HG03565 (cell line): ENCODE results near the gene NPHP4.

Experiments
- ATAC-seq: cut with Tn5 transposase; IDR thresholded peaks from one replicate; pipeline ENCODE4 v1.9.1; 2021; ENCODE audit warnings: mild to moderate bottlenecking, moderate library complexity; ENCODE audit not compliant: unreplicated experiment

The NPHP4 gene

DNA sequence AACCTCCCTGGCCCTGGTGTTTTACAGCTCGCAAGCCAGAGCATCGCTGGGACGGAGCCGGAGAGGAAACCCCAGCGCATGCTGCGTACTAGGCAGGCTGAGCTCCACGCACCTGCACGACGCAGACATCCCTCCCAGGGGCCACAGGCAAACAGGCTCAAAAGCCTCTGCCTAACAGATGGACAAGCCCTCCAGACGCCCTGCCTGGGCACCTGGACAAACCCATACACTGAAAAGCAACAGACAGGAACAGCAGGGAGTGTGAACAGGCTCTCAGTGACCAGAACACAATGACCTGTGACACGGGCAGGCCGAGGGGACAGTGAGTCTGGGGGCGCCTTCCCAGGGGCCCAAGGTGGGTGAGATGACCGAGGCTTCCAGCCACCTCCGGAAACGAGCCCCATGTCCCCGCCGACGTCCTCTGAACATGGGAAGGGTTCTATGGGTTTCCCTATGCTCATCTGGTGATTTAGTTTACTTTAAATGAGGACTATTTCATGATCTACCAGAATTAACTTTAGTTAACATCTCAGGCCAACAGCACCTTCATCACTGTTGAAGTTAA, 40.3 kb downstream of the NPHP4 start:
- no peak for ATAC-seq

DNA sequence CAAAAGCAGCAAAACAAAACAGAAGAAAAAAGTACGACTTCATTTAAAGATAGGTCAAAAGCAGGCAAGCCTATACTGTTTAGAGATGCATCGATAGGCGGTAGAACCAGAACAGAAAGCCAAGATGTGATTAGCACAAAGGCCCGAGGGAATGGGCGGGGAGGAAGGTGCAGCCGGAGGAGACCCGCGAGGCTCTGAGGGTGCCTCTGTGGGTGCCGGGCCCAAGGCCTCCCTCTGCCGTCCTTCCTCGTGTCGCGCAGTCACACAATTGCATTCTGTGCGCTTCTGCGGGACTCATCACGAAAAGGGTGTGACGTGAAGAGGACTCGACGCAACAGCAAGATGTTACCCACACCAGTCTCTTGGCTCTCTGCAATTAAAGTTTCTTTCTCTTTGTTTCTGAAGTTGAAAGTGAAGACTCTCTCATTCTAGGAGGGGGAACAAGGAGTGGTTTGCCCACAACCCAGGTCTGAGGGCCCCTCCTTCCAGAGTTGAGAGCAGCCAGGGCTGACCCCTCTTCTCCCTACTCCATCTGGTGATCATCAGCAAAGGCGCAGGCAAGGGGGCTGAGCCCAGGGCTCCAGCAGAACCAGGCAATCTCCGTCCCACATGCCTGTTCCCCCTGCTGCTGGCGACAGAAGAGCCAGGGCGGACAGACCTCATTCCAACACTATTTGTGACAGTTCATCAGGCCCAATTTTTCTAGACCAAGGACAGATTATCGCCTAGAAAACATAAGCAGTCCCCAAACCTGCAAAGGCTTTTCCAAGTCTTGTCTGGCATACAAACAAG, 41.0 kb downstream of the NPHP4 start:
- no peak for ATAC-seq

DNA sequence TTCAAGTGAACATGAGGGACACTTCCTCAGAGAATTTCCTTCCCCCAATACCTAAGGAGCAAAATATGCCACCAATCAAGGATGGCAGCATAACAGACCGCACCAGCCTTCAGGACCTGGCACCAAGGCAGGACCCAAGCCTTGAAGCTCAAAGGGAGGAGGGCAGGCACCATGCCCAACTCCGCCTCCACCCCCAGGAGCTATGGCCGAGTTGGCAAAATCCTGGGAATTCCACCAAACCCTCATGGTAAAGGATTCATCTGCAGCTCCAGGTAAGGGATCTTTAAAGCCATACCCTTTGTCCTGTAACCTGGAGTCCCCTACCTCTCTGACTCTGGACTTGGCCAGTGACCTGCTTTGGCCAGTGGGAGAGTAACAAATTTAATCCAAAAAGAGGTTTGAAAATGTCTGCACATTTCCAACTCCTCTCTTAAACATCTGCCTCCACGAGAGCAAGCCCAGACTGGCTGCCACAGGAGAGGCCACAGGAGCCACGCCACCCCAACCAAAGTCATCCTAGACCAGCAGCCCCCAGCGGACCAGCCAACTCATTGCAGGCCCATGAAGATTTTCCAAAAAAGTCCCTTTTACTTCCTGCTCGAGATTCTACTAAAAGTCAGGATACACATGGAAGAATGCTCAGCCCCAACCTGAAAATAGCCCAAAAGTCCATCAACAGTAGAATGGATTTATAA, 41.9 kb downstream of the NPHP4 start:
- ATAC-seq, result no peak

DNA sequence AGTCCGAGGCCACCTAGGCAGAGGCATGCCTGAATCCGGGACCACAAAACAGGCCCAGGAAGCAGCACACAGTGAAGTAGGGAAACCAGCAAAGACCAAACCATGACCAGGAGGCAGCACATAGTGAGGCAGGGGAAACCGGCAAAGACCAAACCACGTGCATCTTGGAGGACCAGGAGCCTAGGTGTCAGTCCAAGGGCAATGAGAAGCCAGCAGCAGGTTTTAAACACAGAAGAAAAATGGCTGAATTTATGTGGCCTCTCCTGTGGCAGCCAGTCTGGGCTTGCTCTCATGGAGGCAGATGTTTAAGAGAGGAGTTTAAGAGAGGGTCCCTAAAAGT, 42.5 kb downstream of the NPHP4 start:
- no peak for ATAC-seq

DNA sequence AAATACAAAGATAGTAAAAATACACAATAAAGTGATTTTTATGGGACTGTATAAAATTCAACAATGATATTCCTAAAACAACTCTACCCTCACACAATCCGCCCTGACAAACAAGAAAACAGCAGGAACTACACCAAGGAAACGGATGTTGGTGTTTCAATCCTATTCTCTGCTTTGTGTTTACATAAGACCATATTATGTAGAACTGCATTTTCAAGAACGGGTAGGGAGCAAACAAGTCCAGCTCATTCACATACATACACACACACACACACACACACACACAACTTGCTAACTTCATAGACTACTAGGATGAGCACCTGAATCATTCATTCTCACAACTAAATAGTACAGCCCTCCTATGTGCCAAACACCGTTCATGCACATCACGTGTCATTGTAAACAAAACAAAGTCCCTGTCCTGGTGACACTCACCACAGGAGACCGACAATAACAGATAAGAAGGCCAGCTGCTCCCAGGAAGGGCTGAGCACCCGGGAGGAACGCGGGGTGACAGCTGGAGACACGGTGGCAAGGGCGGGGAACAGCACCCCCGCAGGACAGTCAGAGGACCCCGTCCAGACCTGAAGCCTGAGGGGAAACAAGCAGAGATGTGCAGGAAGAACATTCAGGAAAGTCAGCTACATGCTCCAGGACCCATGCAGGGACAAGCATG, 43.0 kb downstream of the NPHP4 start:
- no peak for ATAC-seq

DNA sequence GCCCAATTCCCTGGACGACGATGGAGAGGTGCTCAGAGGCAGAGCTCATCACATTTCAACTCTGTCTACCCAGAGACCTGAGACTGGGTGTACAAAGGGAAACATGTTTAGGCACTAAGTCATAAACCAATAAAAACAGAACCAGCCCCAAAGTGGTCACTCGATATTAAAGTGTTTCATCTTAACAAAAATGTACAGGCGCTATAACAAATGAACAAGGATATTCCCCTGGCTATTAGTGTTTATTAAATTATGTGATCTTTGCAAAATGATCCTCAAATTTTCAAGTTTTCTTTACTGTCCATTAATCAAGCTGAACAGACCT, 43.6 kb downstream of the NPHP4 start:
- no peak for ATAC-seq

DNA sequence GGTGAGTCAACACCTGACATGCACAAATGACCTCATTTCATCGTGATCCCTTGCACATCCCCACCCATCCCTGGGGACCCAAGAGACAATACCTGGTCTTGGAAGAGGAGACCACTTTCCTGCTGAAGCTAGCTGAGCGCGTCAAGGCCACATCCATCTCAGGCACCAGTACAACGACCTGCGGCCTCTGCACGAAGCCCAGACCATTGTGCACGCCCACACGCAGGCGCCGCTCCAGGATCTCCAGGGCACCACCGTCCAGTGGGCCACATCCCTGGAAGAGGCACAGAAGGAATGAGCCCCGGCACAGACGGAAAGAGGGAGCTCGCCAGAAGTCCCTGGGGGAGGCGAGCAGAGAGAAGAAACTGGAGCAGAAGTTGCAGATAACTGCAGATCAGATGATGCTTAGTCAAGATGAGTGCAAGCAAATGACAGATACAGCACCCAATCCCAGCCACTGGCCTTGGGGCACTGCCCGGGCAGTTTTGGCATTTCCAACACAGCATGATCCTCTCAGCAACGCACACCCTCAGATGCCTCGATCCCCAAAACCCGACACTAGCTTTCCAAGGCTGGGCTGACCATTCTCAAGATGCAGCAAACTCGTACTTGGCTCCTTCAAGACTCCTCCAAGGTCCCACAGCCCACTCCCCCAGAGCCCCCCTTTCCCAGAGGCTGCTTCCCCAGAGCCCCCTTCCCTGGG, 44.1 kb downstream of the NPHP4 start:
- ATAC-seq, result no peak

DNA sequence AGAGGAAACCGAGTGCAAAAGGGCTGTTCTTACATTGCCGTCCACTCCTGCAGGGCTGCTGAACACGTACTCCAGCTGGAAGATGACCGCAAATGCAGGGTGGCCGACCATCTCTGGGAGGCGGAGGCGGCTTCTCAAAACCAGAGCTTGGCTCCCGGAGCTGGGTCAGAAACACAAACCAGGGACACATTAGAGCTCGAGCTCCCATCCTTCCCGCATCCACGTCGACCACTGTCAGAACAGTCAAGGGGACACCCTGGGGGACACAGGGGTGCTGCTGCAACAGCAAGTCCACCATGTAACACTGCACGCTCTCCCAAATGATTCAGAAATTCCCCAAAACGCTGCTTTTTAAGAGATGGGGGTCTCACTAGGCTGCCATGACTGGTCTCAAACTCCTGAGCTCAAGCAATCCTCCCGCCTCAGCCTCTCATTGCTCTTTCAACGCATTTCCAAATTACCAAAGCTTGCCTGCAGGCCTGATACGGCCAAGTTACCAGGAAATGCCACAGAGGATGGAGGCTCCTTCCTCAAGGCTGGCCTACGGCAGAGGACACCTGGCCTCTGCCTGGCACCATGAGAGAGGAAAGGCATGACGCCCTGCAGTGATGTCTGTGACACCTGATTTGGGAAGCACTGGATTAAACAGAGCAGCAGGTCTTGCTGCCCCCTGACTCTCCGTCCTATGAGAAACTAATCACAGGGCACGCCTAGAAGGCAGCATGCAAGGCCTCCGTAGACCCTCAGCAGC, 45.0 kb downstream of the NPHP4 start:
- no peak for ATAC-seq

DNA sequence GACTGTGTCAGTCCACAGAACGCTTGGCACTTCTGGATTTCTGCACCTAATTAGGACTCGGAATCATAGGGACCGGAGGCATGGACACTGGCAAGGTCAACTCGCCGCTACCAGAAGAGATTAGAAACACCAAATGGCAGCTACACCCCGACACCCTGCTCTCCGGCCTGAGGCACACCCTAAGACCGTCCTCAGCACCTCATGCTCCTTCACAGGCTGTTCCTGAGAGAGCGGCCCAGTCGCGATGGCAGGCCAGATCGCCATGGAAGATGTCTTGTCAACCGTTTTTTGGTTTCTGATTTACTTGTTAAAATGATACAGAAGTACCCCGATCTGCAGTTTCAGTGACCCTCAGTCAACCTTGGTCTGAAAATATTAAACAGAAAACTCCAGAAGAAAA, 46.8 kb downstream of the NPHP4 start:
- ATAC-seq, result no peak

DNA sequence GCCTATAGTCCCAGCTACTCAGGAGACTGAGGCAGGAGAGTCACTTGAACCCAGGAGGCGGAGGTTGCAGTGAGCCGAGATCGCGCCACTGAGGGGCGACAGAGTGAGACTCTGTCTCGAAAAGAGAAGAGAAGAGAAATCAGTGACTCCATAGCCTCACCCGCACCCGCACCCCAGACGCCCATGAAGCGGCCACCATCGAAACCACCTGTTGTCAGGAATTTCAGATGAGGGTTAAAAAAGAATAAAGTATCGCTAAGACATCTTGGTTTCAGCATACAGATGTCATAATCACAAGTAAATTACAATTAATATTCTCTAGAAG, 47.4 kb downstream of the NPHP4 start:
- no peak for ATAC-seq

DNA sequence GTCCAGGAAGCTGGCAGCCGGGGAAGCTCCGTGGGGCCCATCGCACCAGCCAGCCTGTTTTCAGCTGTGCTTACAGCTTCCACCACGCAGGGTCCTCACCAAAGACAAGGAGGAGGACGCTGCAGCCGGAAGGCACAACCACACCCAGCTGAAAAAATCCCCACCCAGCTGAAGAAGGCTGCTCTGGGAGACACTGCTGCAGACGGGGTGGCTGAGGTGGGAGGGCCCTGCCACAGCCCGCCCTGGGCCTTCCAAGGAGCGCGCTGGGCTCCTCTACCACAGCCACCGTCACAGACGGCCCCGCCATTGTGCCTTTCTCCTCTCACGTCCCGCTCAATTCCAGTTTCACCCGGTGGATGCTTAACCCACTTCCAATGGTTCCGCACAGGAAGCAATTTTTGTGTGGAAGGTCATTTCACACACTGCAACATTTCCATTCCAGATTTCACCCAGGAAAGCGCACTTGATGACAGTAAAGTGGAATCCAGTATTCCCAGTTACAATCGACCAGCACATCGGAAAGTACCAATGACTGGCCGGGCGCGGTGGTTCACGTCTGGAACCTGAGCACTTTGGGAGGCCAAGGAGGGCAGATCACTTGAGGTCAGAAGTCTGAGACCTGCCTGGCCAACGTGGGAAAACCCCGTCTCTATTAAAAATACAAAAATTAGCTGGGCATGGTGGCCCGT, 47.9 kb downstream of the NPHP4 start:
- no peak for ATAC-seq

DNA sequence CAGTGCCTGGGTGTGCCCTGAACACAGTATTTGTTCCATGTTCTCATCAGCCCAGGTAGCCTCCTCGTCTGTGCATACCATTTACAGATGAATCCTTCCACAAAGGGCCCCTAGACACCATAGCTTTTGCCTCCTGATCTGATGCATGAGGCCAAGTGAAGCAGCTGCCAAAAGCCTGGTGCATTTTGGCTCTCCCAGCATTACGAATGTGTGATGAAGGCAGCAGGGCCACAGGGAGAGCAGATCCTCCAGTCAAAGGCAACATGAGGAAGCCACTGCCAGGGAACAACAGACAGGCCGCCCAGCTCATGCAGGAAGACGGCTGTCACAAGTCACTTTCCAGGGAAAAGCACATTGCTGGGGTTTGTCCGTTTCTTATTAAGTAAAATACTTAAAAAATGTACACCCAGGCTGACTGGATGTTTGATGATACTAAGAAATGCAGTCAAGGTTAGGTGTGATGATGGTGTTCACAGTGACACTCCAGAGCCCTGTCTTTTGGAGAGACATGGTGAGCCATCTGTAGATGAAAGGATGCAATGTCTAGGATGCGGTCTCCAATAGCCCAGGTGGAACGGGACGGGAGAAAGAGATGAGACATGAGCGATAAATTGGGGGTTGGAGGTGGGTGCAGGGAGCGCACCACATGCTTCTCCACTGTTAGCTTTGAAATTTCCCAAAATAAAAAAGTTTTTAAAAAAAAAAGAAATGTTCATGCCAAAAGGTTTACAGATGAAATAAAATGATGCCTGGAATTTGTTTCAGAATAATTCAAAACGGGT, 48.7 kb downstream of the NPHP4 start:
- no peak for ATAC-seq

DNA sequence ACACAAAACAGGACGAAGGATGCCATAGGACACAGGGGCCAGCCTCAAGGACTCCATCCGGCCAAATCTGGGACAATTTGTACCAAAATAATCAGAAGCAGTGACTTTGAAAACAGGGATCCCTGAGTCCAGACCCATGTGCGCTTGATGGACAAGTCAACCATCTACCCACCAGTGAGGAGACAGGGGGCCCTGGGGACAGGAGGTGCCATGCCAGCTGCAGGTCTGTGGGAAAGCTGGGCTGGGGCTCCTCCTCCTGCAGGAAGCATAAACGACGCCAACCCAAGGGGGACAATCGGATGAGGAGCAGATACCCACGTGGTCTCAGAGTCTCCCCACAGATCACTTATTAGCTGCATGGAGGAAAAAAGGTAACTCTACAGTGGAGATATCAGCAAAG, 50.6 kb downstream of the NPHP4 start:
- ATAC-seq, result no peak

DNA sequence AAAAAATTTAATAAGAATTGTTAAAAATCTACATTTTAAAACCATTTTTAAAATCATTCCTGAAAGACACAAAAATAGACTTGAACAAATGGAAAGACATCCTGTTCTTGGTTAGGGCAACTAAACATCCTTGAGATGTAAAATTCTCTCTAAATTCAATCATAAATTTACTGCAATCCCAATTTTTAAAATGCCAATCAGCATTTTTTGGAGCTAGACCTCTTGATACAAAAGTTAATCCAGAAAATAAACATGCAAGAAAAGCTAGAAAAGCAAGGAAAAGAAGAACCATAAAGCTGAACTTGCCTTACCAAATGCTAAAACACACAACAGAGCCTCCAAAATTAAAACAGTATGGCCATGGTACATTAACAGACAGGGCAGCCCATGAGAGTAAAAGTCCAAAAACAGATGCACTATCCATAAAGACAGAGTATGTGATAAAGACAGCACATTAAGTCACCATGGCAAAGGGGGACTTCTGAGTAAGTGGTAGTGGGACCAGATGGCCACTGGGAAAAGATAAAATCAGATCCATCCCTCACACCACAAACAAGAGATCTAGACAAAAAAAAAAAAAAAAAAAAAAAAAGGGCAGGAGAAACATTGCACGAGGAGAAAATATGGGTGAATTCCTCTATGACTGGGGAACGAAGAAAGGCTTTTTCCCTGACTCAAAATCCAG, 51.4 kb downstream of the NPHP4 start:
- ATAC-seq, result no peak

DNA sequence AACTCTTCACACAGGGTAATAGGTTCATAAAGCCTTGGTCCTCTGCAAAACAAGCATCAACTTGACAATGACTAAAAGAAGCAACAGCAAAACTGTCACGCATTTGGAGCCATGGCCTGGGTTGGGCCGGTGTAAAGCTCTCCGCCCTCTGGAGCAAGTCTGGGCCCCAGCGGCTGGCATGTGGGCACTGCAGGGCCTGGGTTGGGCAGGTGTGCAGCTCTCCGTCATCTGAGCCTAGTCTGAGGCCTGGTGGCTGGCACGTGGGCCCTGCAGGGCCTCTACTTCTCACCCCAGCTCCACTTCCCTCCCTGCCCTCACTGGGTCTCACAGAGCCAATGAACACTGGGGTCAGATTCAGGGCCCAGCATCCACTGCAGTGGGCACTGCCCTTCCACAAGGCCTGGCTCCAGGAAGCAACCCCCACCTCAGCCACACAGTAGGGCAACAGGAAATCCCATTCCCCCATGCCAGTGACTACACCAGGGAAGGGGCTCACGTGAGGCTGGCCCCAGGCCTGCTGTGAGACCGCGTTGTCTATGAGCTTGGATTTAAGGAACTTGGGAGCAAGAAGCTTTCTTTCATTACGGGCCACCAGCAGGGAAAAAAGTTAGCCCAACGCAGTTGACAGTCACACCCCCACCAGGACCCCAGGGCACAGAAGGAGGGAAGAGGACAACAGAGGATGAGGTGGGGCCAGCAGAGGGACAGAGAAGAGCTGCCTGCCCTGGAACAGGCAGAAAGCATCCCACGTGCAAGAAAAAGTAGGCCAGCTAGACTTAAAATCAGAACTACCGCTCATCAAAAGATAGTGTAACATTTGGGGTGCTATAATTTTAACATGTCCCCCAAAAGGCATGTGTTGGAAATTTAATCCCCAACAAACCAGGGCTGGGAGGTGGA, 52.7 kb downstream of the NPHP4 start:
- no peak for ATAC-seq

DNA sequence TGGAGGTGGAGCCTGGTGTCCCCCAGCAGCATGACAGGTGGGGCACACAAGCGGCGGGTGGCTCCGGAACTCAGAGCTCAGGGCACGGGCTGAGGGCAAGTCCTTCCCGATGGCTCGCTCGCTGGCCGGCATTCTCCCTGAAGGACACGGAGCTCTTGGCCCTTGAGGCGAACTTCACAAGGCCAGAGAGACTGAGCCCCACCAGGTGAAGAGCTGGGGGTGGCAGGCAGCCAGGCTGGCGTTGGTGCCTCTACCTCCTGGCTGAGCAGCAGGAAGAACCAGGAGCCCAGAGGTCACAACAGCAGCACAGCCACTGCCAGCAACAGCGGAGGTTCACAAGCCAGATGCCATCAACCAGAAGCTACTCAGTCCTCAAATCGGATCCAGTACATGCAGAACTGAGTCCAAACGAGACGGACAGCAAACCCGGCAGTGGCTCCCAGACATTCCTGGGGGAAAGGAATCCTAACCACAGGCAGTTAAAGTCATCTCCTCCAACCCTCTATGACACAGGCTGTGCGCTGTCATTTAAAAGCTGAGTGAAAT, 54.1 kb downstream of the NPHP4 start:
- no peak for ATAC-seq

DNA sequence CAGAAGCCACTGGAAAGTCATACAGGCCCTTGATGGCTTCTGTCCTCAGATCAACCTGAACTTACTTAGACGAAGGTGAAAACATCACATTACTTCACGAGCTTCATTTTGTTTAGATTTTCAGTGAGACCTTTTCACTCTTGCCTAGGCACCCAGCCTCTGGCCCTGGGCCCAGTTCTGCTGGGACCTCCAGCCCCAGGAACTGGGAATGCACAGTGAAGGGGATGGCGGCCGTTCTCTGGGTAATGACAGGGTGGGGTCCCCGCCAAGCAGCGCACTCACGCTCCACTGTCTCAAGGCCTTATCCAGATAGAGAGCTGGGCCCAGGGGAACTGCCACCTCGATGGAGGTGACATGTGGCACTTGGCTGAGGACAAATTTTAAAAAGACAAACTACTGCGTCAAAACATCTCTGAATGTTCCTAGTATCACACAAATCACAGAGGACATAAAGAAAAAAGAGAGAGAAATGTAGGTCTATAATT, 54.8 kb downstream of the NPHP4 start:
- no peak for ATAC-seq
